ENCODE data around the gene TBC1D2. TPM values are rescaled to one million over a fixed set of nuclear protein-coding genes. Genes with fewer than 3 reads are reported as not detected.

The TBC1D2 gene
- total RNA-seq, 1 experiment from 2014 or later = 11.1 TPM

DNA sequence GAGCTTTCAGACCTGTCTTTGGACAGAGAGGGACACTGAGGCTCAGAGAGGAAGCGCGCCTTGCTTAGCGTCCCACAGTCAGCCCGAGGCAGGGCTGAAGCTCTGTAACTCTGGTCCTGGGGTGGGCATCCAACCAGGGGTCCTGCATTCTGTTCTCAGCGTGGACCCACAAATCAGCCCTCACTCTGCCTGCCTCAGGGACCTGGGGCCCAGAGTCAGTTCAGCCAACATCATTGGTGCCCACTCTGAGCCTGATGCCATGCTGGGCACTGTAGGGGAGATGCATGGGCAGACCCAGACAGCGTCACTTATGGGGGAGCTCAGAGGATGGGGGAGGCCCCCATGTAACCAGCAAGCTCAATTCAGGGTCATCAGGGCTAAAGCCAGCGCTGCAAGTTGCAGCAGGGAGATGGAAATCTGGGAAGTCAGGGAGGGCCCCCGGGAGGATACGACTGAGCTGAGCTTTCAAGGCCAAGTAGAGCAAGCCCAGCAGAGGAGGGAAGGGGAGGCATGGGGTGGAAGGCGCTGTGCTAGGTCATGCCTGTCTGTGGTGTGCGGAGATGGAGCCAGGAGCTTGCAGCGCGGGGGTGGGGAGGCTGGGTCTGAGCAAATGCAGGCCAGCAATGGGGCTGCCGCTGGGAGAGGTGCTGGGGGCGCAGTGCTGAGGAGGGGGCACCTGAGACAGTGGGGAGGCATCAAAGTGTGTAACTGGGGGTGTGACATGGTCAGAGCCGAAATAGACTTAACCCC, 84.1 kb downstream of the TBC1D2 start (continued):
- TF ChIP-seq, protein P1, sequence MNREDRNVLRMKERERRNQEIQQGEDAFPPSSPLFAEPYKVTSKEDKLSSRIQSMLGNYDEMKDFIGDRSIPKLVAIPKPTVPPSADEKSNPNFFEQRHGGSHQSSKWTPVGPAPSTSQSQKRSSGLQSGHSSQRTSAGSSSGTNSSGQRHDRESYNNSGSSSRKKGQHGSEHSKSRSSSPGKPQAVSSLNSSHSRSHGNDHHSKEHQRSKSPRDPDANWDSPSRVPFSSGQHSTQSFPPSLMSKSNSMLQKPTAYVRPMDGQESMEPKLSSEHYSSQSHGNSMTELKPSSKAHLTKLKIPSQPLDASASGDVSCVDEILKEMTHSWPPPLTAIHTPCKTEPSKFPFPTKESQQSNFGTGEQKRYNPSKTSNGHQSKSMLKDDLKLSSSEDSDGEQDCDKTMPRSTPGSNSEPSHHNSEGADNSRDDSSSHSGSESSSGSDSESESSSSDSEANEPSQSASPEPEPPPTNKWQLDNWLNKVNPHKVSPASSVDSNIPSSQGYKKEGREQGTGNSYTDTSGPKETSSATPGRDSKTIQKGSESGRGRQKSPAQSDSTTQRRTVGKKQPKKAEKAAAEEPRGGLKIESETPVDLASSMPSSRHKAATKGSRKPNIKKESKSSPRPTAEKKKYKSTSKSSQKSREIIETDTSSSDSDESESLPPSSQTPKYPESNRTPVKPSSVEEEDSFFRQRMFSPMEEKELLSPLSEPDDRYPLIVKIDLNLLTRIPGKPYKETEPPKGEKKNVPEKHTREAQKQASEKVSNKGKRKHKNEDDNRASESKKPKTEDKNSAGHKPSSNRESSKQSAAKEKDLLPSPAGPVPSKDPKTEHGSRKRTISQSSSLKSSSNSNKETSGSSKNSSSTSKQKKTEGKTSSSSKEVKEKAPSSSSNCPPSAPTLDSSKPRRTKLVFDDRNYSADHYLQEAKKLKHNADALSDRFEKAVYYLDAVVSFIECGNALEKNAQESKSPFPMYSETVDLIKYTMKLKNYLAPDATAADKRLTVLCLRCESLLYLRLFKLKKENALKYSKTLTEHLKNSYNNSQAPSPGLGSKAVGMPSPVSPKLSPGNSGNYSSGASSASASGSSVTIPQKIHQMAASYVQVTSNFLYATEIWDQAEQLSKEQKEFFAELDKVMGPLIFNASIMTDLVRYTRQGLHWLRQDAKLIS (CRISPR knock-in tag; IDR thresholded peaks at IDR 0.05; ENCODE audit: borderline replicate concordance) = no peak
- TF ChIP-seq TCF7 (CRISPR knock-in tag; IDR thresholded peaks at IDR 0.05; ENCODE audit: low read depth) (no peak), NFYB (CRISPR knock-in tag; conservative IDR thresholded peaks at IDR 0.05; ENCODE audit: low read depth) (no peak), CREB1 (CRISPR knock-in tag; IDR thresholded peaks at IDR 0.05) (no peak)
- TF ChIP-seq, protein P2, sequence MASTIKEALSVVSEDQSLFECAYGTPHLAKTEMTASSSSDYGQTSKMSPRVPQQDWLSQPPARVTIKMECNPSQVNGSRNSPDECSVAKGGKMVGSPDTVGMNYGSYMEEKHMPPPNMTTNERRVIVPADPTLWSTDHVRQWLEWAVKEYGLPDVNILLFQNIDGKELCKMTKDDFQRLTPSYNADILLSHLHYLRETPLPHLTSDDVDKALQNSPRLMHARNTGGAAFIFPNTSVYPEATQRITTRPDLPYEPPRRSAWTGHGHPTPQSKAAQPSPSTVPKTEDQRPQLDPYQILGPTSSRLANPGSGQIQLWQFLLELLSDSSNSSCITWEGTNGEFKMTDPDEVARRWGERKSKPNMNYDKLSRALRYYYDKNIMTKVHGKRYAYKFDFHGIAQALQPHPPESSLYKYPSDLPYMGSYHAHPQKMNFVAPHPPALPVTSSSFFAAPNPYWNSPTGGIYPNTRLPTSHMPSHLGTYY (CRISPR knock-in tag; IDR thresholded peaks at IDR 0.05) = no peak
- TF ChIP-seq, protein P3, sequence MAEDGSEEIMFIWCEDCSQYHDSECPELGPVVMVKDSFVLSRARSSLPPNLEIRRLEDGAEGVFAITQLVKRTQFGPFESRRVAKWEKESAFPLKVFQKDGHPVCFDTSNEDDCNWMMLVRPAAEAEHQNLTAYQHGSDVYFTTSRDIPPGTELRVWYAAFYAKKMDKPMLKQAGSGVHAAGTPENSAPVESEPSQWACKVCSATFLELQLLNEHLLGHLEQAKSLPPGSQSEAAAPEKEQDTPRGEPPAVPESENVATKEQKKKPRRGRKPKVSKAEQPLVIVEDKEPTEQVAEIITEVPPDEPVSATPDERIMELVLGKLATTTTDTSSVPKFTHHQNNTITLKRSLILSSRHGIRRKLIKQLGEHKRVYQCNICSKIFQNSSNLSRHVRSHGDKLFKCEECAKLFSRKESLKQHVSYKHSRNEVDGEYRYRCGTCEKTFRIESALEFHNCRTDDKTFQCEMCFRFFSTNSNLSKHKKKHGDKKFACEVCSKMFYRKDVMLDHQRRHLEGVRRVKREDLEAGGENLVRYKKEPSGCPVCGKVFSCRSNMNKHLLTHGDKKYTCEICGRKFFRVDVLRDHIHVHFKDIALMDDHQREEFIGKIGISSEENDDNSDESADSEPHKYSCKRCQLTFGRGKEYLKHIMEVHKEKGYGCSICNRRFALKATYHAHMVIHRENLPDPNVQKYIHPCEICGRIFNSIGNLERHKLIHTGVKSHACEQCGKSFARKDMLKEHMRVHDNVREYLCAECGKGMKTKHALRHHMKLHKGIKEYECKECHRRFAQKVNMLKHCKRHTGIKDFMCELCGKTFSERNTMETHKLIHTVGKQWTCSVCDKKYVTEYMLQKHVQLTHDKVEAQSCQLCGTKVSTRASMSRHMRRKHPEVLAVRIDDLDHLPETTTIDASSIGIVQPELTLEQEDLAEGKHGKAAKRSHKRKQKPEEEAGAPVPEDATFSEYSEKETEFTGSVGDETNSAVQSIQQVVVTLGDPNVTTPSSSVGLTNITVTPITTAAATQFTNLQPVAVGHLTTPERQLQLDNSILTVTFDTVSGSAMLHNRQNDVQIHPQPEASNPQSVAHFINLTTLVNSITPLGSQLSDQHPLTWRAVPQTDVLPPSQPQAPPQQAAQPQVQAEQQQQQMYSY (CRISPR knock-in tag; IDR thresholded peaks at IDR 0.05) = no peak

DNA sequence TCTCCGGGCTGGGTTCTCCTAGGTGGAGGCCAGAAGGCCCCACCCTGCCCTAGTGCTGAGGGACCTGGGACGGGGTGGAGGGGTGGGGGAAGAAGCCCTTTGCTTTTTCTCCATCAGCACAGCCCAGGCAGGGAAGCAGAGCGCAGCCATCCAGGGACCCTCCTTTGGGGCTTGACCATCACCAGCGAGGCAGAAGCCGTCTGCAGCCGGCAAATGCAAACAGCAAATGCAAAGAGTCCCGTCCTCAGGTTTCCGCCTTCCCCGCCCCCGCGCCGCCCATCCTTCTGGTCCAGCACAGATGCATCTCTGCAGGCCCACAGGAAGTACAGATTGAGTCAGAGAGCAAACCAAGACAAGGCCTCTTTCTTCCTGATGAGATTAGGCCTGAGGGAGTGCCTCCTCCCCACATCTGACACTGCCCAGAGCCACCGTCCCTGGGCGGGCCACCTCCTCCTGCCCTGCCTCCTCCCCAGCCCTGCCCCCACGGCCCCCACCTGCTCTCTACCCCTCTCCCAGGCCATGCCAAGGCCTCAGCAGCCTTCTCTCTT, 86.4 kb downstream of the TBC1D2 start:
- no peaks in the 10 kb centered on the region for H3K9me3 Mint-ChIP-seq
- no peaks in the 10 kb centered on the region for H3K27me3 Mint-ChIP-seq (ENCODE audit: low read depth)
- ChIA-PET POLR2A (no interaction called here), CTCF (interaction anchor here (1.1 kb wide), 1 partner anchor 134 kb away, joined by 3 read pairs; no protein-coding TSS in a partner anchor)
- H3K36me3 Mint-ChIP-seq = no peaks in the 10 kb centered on the region
- TF ChIP-seq FOXP1 (CRISPR knock-in tag; IDR thresholded peaks at IDR 0.05; ENCODE audit: borderline replicate concordance) (no peak), ZBTB21 (CRISPR knock-in tag; IDR thresholded peaks at IDR 0.05; ENCODE audit: borderline replicate concordance) (peak; percentile 19; the same call in 1 of the 2 replicates), OVOL2 (CRISPR knock-in tag; IDR thresholded peaks at IDR 0.05; ENCODE audit: borderline replicate concordance) (no peak)
- peak overlapping the region; percentile 32 for H3K4me3 Mint-ChIP-seq
- ATAC-seq = peak; percentile 78
- DNase-seq (ENCODE audit: low spot score) = peak; percentile 76
- peaks cover 76% of the 10 kb centered on the region for H3K4me1 Mint-ChIP-seq
- peak overlapping the region; percentile 69; the same call in 1 of the 2 replicates for H3K27ac Mint-ChIP-seq

DNA sequence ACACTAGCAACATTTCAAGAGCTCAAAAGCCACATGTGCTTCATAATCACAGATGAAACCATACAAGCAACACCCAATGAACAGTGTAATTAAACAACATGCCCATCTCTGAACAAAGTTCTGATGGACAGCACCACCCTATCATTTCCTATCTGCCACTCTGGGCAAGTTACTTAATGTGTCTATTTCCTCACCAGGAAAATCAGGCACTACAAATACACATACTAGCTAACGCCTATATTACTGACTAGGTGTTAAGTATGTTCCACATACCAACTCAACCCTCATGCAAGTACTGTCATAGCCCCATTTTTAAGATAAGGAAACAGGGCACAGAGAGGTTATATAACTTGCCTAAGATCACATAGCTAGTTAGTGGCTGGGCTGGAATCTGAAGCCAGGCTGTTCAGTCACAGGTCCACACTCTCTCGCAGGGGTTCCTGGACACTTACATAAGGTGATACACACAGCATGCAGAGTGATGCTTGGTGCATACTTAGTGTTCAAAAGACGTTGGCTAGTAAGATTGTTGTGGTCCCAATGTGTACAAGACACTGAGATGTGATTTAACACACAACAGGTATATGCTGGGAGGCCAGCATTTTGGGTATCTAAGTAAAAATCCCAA, 87.2 kb downstream of the TBC1D2 start:
- peaks cover 74% of the 10 kb centered on the region for H3K4me1 Mint-ChIP-seq
- POLR2A ChIA-PET = no interaction called here
- TF ChIP-seq ZNF317 (CRISPR knock-in tag; IDR thresholded peaks at IDR 0.05; ENCODE audit: borderline replicate concordance, low read depth) (no peak), NR3C1 (CRISPR knock-in tag; conservative IDR thresholded peaks at IDR 0.05; ENCODE audit: low read depth) (no peak), ZNF671 (CRISPR knock-in tag; IDR thresholded peaks at IDR 0.05) (no peak), TEAD4 (CRISPR knock-in tag; IDR thresholded peaks at IDR 0.05) (no peak)
- TF ChIP-seq, protein P4, sequence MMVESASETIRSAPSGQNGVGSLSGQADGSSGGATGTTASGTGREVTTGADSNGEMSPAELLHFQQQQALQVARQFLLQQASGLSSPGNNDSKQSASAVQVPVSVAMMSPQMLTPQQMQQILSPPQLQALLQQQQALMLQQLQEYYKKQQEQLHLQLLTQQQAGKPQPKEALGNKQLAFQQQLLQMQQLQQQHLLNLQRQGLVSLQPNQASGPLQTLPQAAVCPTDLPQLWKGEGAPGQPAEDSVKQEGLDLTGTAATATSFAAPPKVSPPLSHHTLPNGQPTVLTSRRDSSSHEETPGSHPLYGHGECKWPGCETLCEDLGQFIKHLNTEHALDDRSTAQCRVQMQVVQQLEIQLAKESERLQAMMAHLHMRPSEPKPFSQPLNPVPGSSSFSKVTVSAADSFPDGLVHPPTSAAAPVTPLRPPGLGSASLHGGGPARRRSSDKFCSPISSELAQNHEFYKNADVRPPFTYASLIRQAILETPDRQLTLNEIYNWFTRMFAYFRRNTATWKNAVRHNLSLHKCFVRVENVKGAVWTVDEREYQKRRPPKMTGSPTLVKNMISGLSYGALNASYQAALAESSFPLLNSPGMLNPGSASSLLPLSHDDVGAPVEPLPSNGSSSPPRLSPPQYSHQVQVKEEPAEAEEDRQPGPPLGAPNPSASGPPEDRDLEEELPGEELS (CRISPR knock-in tag; IDR thresholded peaks at IDR 0.05) = no peak
- TF ChIP-seq, protein P1 (CRISPR knock-in tag; IDR thresholded peaks at IDR 0.05; ENCODE audit: borderline replicate concordance) = no peak
- CTCF ChIA-PET = no interaction called here
- no peak for DNase-seq (ENCODE audit: low spot score)
- no peaks in the 10 kb centered on the region for H3K9me3 Mint-ChIP-seq
- H3K27ac Mint-ChIP-seq = no peak overlapping the region
- H3K27me3 Mint-ChIP-seq (ENCODE audit: low read depth) = no peaks in the 10 kb centered on the region
- no peaks in the 10 kb centered on the region for H3K36me3 Mint-ChIP-seq
- no peak for ATAC-seq
- H3K4me3 Mint-ChIP-seq = no peak overlapping the region

All from WTC11 (cell line).